Stimulated activated CD8-positive, alpha-beta memory T cell treated with anti-CD3 and anti-CD28 coated beads, Interleukin-15, amount 100 ng/mL, for 4 hours (primary cell): ENCODE measurements around the gene HARBI1.

ENCODE experiments used
- DNase-seq, 2 donors: peaks; one replicate each; pipeline ENCODE4 v3.0.0-alpha.2; 2020; ENCODE audit warnings: low read depth in 2 of 2

The HARBI1 gene

GRCh38 chr11:46633291-46634217 lies 16.5 kb upstream of the HARBI1 start:
- no peak for DNase-seq

DNA sequence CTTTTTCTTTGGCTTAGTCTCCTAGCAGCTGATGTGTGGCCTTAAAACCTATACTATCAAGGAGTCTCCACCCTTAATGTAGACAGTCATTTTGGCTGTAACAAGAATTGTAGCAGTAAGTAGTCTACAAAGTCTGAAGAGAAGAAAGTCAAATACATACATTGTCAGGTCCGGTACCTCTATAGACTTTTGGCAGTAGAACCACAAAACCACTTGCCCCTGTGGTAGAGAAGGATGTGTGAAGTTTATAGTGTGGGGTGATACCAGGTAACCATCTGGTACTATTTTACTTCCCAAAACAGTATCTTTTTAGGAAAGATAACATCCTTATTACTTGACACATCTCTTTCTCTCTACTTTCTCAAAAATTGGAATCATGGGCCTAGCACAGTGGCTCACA lies 15.5 kb upstream of the HARBI1 start:
- DNase-seq: no peak

- no peak for DNase-seq
Observed at GRCh38 chr11:46631676-46632075, 14.6 kb upstream of the HARBI1 start.

DNA sequence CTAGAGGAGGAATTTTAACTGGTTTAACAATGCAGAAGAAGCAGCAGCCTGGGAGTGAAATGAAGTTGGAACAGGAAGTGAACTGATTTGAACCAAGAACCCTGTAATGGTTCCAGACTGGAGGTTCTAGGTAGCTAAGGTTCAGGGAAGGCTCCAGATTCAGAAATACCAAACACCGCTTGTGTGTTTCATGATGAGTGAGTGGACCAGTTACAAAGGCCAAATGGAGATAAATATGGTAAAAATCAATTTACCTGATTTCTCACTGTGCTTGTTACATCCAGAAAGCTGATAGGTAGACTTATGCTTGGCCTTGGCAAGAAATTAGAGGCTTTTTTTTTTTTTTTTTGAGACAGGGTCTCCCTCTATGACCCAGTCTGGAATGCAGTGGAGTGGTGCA lies 13.2 kb upstream of the HARBI1 start:
- no peak for DNase-seq

DNA sequence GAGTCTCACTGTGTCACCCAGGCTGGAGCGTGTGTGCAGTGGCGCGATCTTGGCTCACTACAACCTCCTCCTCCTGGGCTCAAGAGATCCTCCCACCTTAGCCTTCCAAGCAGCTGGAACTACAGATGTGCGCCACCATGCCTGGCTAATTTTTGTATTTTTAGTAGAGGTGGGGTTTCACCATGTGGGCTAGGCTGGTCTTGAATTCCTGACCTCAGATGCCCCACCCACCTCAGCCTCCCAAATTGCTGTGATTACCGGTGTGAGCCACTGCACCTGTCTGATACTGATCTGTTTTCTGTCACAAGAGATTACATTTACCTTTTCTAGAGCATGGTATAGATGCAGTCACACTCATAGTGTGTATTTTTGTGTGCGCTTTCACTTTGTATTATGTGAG lies 11.9 kb upstream of the HARBI1 start:
- no peak for DNase-seq

GRCh38 chr11:46625406-46625805 lies 8.4 kb upstream of the HARBI1 start:
- no peak for DNase-seq

DNA sequence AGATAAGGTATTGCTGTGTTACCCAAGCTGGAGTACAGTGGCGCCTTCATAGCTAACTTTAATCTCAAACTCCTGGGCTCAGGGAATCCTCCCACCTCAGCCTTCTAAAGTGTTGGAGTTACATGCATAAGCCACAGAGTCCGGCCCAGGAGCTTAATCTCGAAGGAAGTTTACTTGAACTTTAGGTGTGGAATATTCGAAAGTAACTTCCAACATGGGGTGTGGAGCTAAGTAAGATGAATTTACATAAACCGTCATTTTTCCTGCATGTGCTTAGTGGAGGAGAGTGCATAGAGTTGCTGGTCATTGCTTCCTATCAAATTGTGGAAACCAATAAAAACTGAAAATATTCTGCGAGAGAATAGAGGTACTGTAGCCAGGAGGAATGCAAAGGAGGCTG lies 1.8 kb upstream of the HARBI1 start:
- no peak for DNase-seq

GRCh38 chr11:46617972-46618314 lies 916 bp upstream of the HARBI1 start:
- no peak for DNase-seq

GRCh38 chr11:46616551-46617133 lies 385 bp downstream of the HARBI1 start:
- DNase-seq: no peak

GRCh38 chr11:46615756-46616155 lies 1.3 kb downstream of the HARBI1 start:
- DNase-seq: no peak

DNA sequence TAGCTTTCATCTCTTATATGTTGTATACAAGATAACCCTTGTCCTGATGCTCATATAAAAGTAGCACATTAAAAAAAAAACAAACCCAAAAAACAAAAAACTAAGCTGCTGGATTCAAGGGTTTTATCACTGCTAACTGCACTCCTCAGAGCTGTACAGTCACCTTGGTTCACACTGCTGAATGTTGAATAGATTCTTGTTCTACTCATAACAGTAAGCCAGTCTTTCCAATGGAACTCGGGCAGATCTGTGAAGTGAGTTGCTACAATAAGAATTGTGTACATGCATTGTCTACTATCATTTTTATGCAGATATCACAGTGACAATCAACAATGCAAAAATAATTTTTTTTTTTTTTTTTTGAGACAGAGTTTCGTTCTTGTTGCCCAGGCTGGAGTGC lies 4.7 kb downstream of the HARBI1 start:
- no peak for DNase-seq

GRCh38 chr11:46611526-46612304 lies 5.3 kb downstream of the HARBI1 start:
- no peak for DNase-seq

DNA sequence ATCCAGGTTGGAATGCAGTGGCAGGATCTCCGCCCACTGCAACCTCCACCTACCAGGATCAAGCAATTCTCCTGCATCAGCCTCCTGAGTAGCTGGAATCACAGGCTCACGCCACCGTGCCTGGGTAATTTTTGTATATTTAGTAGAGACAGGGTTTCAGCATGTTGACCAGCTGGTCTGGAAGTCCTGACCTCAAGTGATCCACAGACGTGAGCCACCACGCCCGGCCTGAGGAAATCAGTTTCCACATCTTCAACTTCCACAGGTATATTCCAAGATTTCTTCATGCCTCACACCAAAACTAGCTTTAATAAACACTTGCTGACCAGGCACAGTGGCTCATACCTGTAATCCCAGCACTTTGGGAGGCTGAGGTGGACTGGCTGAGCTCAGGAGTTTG lies 7.6 kb downstream of the HARBI1 start:
- no peak for DNase-seq

DNA sequence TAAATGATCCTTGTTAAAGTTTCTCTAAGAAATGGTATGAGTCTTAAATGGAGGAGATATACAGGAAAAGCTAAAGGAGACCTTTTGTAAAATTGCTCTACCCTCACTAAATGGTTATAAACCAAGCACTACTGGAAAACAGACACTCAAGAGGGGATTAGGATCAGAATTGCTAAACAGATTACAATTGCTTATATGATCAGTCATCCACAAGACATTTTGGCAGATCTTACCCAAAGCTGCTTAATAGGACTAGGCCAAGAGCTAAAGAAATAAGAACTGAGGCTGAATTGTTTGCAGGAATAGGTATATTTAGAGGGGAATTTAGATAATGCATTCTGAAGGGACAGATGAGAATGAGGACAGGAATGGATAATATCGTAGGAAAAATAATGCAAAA lies 9.5 kb downstream of the HARBI1 start:
- DNase-seq: no peak

DNA sequence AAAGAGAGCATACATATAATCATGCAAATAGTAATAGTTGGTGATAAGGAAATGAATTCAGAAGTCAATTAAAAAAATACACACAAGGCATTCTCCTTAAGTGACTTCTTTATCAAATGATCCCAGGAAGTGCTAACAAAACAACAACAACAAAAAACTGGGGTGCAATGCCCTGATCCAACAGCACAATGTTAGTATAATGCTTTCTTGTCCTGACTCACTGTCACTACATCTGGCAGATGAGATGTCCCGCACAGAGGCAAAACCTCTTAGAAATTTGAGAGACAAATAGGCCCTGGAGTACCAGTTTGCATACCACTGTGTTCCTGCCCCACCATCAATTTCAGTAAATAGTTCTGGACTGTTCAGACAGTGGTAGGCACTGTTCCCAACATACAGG lies 12.2 kb downstream of the HARBI1 start:
- no peak for DNase-seq

- no peak for DNase-seq
Observed at GRCh38 chr11:46603704-46604308, 13.2 kb downstream of the HARBI1 start.

GRCh38 chr11:46601129-46601528 lies 15.9 kb downstream of the HARBI1 start:
- DNase-seq: no peak

DNA sequence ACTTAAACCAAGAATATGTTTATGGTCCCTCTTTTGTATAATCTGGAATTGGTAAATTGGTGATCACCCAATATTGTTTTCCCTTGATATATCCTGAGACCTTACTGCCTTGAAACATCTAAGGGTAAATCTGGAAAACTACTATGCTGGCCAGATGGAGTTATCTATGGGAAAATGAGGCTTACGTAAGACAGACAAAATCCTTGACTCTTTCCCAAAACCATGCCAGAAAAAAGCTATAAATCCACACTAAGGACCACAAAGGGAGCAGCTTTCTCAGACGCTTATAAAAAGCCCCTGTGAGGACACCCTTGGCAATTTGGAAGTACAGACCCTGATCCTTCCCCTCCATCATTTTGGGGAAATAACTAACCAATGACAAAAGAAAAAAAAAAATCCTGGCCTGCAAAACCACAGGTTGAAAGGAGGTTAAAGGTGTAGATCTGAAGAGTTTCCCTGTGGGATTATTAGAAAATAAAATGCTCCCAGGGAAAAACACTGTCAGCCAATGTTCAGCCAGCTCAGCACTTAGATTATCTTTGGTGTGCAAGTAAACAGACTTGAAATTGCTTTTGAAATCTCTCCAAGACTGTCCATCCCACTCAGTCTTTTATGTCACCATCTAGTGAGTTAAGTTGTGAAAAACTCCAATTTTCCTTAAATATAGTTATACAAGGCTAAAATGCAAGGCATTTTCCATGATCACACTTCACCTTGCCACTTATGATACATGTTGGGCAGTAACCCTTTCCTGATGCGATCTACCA lies 16.6 kb downstream of the HARBI1 start:
- DNase-seq: no peak

DNA sequence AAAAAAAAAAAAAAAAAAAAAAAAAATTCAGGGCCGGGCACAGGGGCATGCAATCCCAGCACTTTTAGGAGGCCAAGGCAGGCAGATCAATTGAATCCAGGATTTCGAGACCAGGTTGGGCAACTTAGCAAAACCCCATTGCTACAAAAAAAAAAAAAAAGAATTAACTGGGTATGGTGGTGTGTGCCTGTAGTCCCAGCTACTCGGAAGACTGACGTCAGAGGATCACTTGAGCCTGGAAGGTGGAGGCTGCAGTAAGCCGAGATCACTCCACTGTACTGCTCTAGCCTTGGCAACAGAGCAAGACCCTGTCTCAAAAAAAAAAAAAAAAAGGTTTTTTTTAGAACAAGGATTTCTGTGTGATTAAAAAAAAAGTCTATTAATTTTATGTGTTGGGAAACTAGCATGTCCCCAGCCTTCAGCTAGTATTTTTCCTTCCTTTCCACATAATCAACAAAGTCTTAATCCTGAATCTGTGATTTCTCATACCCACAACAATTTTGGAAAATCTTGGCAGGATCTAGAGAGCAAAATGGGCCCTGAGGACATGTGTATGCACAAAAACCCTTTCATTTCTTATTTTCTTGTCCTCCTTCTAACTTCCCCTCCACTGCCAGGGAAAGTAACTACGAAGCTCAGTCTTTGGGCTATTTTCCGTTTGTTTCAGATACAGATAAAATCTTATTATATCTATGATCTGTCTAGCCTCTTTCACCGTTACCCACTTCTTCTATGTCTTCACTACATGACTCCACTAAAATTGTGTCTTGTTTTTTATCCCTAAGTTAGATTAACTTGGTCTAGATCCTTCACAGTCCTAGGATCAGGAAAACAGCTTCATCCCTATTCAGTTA lies 17.5 kb downstream of the HARBI1 start:
- no peak for DNase-seq

DNA sequence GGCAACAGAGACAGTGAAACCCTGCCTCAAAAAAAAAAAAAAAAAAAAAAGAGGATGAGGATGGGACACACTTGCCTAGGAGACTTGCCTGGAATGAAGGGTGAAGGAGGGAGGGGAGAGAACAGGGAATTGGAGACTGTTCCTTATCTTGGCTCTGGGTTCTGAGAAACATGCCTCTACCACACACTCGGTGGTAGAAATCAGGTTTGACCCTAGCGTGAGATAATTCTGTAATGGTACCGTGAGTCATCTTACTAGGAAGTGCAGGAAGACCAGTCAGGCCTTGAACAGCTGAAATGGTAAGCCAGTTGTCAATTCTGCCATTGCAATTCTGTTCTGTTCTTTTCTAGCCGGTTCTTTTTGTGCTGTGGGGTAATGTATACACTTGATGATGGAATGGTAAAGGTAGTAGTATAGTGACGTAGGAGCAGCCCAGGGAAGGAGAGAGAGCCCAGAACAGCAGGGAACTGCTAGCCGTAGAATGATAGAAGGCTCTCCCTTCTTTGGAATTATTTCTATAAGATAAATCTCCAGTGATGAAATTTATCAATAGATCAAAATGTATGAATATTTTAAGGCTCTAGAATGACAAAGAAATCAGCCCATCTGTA lies 19.3 kb downstream of the HARBI1 start:
- DNase-seq: no peak
